Gastrocnemius medialis (tissue), 4 donors: ENCODE data around the gene SLC2A3.
"Not testable (repeated sequence)": the region's sequence is repeated elsewhere in the genome, so short reads cannot be mapped to it uniquely, and the experiment has no call there.

Experiments used
- CTCF ChIP-seq, 5 experiments: fragments of 450-650 bp in 3 of 5; fragments of 200-600 bp in 2 of 5; sonication (generic) in 2 of 5; IDR thresholded peaks in 4 of 5; conservative IDR thresholded peaks in 1 of 5; 1 replicate in 4 of 5; 2 replicates in 1 of 5; pipeline ENCODE4 v1.5.1; 2016 to 2019; ENCODE audit warnings: antibody characterized with exemption in 5 of 5, mild to moderate bottlenecking in 3 of 5, moderate library complexity in 3 of 5
- POLR2A ChIP-seq, 2 donors: fragments of 450-650 bp; IDR thresholded peaks; one replicate each; pipeline ENCODE4 v1.6.1; 2017; ENCODE audit warnings: antibody characterized with exemption in 2 of 2, mild to moderate bottlenecking in 2 of 2, moderate library complexity in 2 of 2

- TF ChIP-seq CTCF (IDR thresholded peaks at IDR 0.05 in 4 of 5, conservative IDR thresholded peaks at IDR 0.05 in 1 of 5); POLR2A (IDR thresholded peaks at IDR 0.05): not testable (repeated sequence)
These were observed 3.3 kb downstream of the SLC2A3 start for GRCh38 chr12:7932599-7933240.
